Adrenal gland (tissue), 5 donors: ENCODE measurements around the gene PBRM1.

Experiments
- CTCF ChIP-seq, 6 experiments: fragments of 450-650 bp in 4 of 6; fragments of 200-600 bp in 2 of 6; sonication (generic) in 1 of 6; IDR thresholded peaks; 1 replicate in 5 of 6; 2 replicates in 1 of 6; pipeline versions ENCODE4 v1.5.1 to v1.8.0; 2016 to 2021; ENCODE audit warnings: antibody characterized with exemption in 6 of 6, mild to moderate bottlenecking in 2 of 6, moderate library complexity in 1 of 6
- POLR2A ChIP-seq, 2 donors: fragments of 450-650 bp; IDR thresholded peaks; one replicate each; pipeline ENCODE4 v1.6.1; 2017; ENCODE audit warnings: antibody characterized with exemption in 2 of 2, mild to moderate bottlenecking in 2 of 2, moderate library complexity in 1 of 2
- donor health status: DM: no; HTN: no; CAD: no.

- TF ChIP-seq POLR2A (IDR thresholded peaks at IDR 0.05) (no peak), CTCF (IDR thresholded peaks at IDR 0.05) (no peak)
Observed at GRCh38 chr3:52684184-52684583, 1.5 kb downstream of the PBRM1 start.
